Omental fat pad (tissue), 4 donors: ENCODE measurements around the gene APOL6. TPM values are rescaled to one million over a fixed set of nuclear protein-coding genes. Genes with fewer than 3 reads are reported as not detected.

Source experiments
- ATAC-seq: fragments of 150-250 bp; one replicate; pipeline ENCODE4 v1.9.1; 2016; ENCODE audit warnings: mild to moderate bottlenecking, moderate library complexity; ENCODE audit not compliant: low FRiP score
- DNase-seq: peaks from one replicate; pipeline ENCODE4 v3.0.0-alpha.2; 2019; ENCODE audit warnings: low spot score
- CTCF ChIP-seq, 3 donors: fragments of 450-650 bp; IDR thresholded peaks; one replicate each; pipeline ENCODE4 v1.5.1; 2016 to 2017; ENCODE audit warnings: antibody characterized with exemption in 3 of 3, mild to moderate bottlenecking in 3 of 3, moderate library complexity in 2 of 3
- total RNA-seq, 4 donors: library from RNA; depleted of rRNA; stranded (reverse); fragments of >200 nt; gene quantifications; one replicate each; pipeline ENCODE4 v1.1.0, GENCODE V29; 2016

Gene APOL6
- total RNA-seq, 4 donors from 2014 or later, result 53.8 to 104 (median 75.1) TPM

GRCh38 chr22:35703861-35704584 is 55.8 kb downstream of the APOL6 start:
- ATAC-seq, result no peak
- no peak for DNase-seq
- no peak for TF ChIP-seq CTCF (IDR thresholded peaks at IDR 0.05)

- no peak for DNase-seq
- TF ChIP-seq CTCF (IDR thresholded peaks at IDR 0.05), result no peak
- no peak for ATAC-seq
Measured at GRCh38 chr22:35705141-35705540, 56.9 kb downstream of the APOL6 start.

GRCh38 chr22:35708453-35708852 is 60.2 kb downstream of the APOL6 start:
- no peak for TF ChIP-seq CTCF (IDR thresholded peaks at IDR 0.05)
- ATAC-seq, result no peak
- DNase-seq, result no peak

- ATAC-seq (no peak), DNase-seq (no peak)
- TF ChIP-seq CTCF (IDR thresholded peaks at IDR 0.05), result no peak
Measured at GRCh38 chr22:35708917-35709316, 60.7 kb downstream of the APOL6 start.

- no peak for TF ChIP-seq CTCF (IDR thresholded peaks at IDR 0.05)
- DNase-seq (no peak), ATAC-seq (no peak)
Measured at GRCh38 chr22:35711336-35711735, 63.1 kb downstream of the APOL6 start.

- no peak for ATAC-seq
- DNase-seq, result no peak
- TF ChIP-seq CTCF (IDR thresholded peaks at IDR 0.05), result no peak
Measured at GRCh38 chr22:35712672-35713071, 64.4 kb downstream of the APOL6 start.

- no peak for TF ChIP-seq CTCF (IDR thresholded peaks at IDR 0.05)
- DNase-seq (no peak), ATAC-seq (no peak)
Measured at GRCh38 chr22:35717572-35717971, 69.3 kb downstream of the APOL6 start, which contains the start of gene APOL5. APOL5 (plus strand) TSS chr22:35717872; CDS start chr22:35717872, 0 bp downstream.
